ENCODE data around the gene P2RY6. TPM values are rescaled to one million over a fixed set of nuclear protein-coding genes. Genes with fewer than 3 reads are reported as not detected.

The P2RY6 gene
- total RNA-seq, 5 donors from 2014 or later (not counting 1 experiment from before 2014, with no cell fraction given): 1.4 TPM; not detected in 4

GRCh38 chr11:73308961-73309919, 37.1 kb downstream of the P2RY6 start:
- Mint-ChIP-seq H3K36me3 (no peaks in the 10 kb centered on the region), H3K4me1 (peaks cover 13 to 22% (median 14%) of the 10 kb centered on the region in 3 donors), H3K27ac (no peak overlapping the region), H3K9me3 (no peaks in the 10 kb centered on the region), H3K27me3 (peaks cover 19 to 20% of the 10 kb centered on the region in 2 donors), H3K4me3 (peak overlapping the region in 1 of 3 donors; percentile 31)
- peak overlapping the region in 1 of 2 donors; percentile 64 for H3K4me3 ChIP-seq (ENCODE audit: control insufficient read depth in 1 of 2, extremely low read depth in 1 of 2, low read length in 1 of 2)
- peak in 2 of 35 experiments; percentile 12 to 27 for DNase-seq
- WGBS (ENCODE audit: insufficient coverage): 16% methylated on average over 73 of the region's 78 CpGs
- no peaks in the 10 kb centered on the region for H3K9me3 ChIP-seq
- no peak overlapping the region for H3K27ac ChIP-seq (ENCODE audit: low read length)
- peaks cover 0 to 50% of the 10 kb centered on the region in 2 experiments for H3K27me3 ChIP-seq (replicated peaks in 1 of 2; ENCODE audit: control insufficient read depth in 2 of 2, extremely low read depth in 1 of 2, insufficient read depth in 2 of 2, low read length in 1 of 2)
- ChIA-PET CTCF (no interaction called here), POLR2A (interaction anchor here (0.6 kb wide), 2 partner anchors 42 to 702 kb away, joined by 3 to 5 read pairs; no protein-coding TSS in a partner anchor)
- H3K36me3 ChIP-seq (ENCODE audit: control insufficient read depth in 2 of 2, extremely low read depth in 1 of 2, insufficient read depth in 1 of 2, low read length in 1 of 2): no peaks in the 10 kb centered on the region
- H3K4me1 ChIP-seq (ENCODE audit: control insufficient read depth in 1 of 2, extremely low read depth in 1 of 2, insufficient read depth in 2 of 2, low read length in 2 of 2): peaks cover 5 to 33% of the 10 kb centered on the region in 2 experiments
- ATAC-seq (replicated peaks in 1 of 4): no peak

GRCh38 chr11:73310076-73310475, 37.9 kb downstream of the P2RY6 start:
- Histone ChIP-seq H3K9me3 (no peaks in the 10 kb centered on the region), H3K27me3 (replicated peaks in 1 of 2; ENCODE audit: control insufficient read depth in 2 of 2, extremely low read depth in 1 of 2, insufficient read depth in 2 of 2, low read length in 1 of 2) (peaks cover 0 to 48% of the 10 kb centered on the region in 2 experiments), H3K36me3 (ENCODE audit: control insufficient read depth in 2 of 2, extremely low read depth in 1 of 2, insufficient read depth in 1 of 2, low read length in 1 of 2) (no peaks in the 10 kb centered on the region), H3K4me1 (ENCODE audit: control insufficient read depth in 1 of 2, extremely low read depth in 1 of 2, insufficient read depth in 2 of 2, low read length in 2 of 2) (peaks cover 5 to 33% of the 10 kb centered on the region in 2 experiments), H3K27ac (ENCODE audit: low read length) (no peak overlapping the region), H3K4me3 (ENCODE audit: control insufficient read depth in 1 of 2, extremely low read depth in 1 of 2, low read length in 1 of 2) (no peak overlapping the region)
- POLR2A ChIA-PET: no interaction called here
- WGBS (ENCODE audit: insufficient coverage): 98% methylated on average over 15 of the region's 16 CpGs
- DNase-seq (no peak), ATAC-seq (replicated peaks in 1 of 4) (no peak)
- Mint-ChIP-seq H3K4me1 (peaks cover 13 to 24% (median 14%) of the 10 kb centered on the region in 3 donors), H3K4me3 (peak overlapping the region in 1 of 3 donors; percentile 31), H3K27me3 (peaks cover 12 to 16% of the 10 kb centered on the region in 2 donors), H3K9me3 (no peaks in the 10 kb centered on the region), H3K27ac (no peak overlapping the region), H3K36me3 (no peaks in the 10 kb centered on the region)
- CTCF ChIA-PET: interaction anchor here in 1 of 2 donors (0.6 kb wide), 1 partner anchor 1142 kb away, joined by 3 read pairs; no protein-coding TSS in a partner anchor

DNA sequence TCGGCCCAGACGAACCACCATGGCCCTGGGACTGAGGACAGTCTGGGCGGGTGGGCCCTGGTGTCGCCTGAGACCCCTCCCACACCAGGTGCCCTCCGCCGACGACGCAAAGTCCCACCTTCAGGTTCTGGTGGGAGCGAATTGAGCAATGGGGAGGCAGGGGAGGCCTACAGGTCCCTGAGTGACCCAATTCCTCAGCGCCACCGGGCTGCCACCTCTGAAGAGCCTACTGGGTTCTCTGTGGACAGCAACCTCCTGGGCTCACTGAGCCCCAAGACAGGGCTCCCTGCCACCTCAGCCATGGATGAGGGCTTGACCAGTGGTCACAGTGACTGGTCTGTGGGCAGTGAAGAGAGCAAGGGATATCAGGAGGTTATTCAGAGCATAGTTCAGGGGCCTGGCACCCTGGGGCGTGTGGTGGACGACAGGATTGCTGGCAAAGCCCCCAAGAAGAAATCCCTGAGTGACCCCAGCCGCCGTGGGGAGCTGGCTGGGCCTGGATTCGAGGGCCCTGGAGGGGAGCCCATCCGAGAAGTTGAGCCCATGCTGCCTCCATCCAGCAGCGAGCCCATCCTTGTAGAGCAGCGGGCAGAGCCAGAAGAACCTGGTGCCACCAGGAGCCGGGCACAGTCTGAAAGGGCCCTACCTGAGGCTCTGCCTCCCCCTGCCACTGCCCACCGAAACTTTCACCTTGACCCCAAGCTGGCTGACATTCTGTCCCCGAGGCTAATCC, 38.7 kb downstream of the P2RY6 start:
- H3K9me3 ChIP-seq: no peaks in the 10 kb centered on the region
- no peaks in the 10 kb centered on the region for H3K36me3 Mint-ChIP-seq
- no peak overlapping the region for H3K27ac ChIP-seq (ENCODE audit: low read length)
- H3K27me3 Mint-ChIP-seq: peaks cover 7 to 11% of the 10 kb centered on the region in 2 donors
- ATAC-seq (replicated peaks in 1 of 4) (no peak), DNase-seq (no peak)
- H3K36me3 ChIP-seq (ENCODE audit: control insufficient read depth in 2 of 2, extremely low read depth in 1 of 2, insufficient read depth in 1 of 2, low read length in 1 of 2): no peaks in the 10 kb centered on the region
- H3K4me3 ChIP-seq (ENCODE audit: control insufficient read depth in 1 of 2, extremely low read depth in 1 of 2, low read length in 1 of 2): no peak overlapping the region
- peaks cover 5 to 33% of the 10 kb centered on the region in 2 experiments for H3K4me1 ChIP-seq (ENCODE audit: control insufficient read depth in 1 of 2, extremely low read depth in 1 of 2, insufficient read depth in 2 of 2, low read length in 2 of 2)
- CTCF ChIA-PET: interaction anchor here in 1 of 2 donors (0.6 kb wide), 1 partner anchor 1143 kb away, joined by 3 read pairs; no protein-coding TSS in a partner anchor
- H3K4me3 Mint-ChIP-seq: no peak overlapping the region
- POLR2A ChIA-PET: no interaction called here
- no peaks in the 10 kb centered on the region for H3K9me3 Mint-ChIP-seq
- peaks cover 13 to 24% (median 14%) of the 10 kb centered on the region in 3 donors for H3K4me1 Mint-ChIP-seq
- 91% methylated on average over 17 of the region's 22 CpGs for WGBS (ENCODE audit: insufficient coverage)
- no peak overlapping the region for H3K27ac Mint-ChIP-seq
- peaks cover 0 to 44% of the 10 kb centered on the region in 2 experiments for H3K27me3 ChIP-seq (replicated peaks in 1 of 2; ENCODE audit: control insufficient read depth in 2 of 2, extremely low read depth in 1 of 2, insufficient read depth in 2 of 2, low read length in 1 of 2)

GRCh38 chr11:73311394-73311869, 39.3 kb downstream of the P2RY6 start:
- WGBS (ENCODE audit: insufficient coverage): 88% methylated on average over 18 of the region's 18 CpGs
- H3K4me3 Mint-ChIP-seq: no peak overlapping the region
- peaks cover 12 to 22% (median 12%) of the 10 kb centered on the region in 3 donors for H3K4me1 Mint-ChIP-seq
- ChIA-PET CTCF (no interaction called here), POLR2A (no interaction called here)
- no peak overlapping the region for H3K4me3 ChIP-seq (ENCODE audit: control insufficient read depth in 1 of 2, extremely low read depth in 1 of 2, low read length in 1 of 2)
- no peak overlapping the region for H3K27ac ChIP-seq (ENCODE audit: low read length)
- H3K27me3 Mint-ChIP-seq: peaks cover 9 to 10% of the 10 kb centered on the region in 2 donors
- no peaks in the 10 kb centered on the region for H3K9me3 Mint-ChIP-seq
- H3K27ac Mint-ChIP-seq: no peak overlapping the region
- ATAC-seq (replicated peaks in 1 of 4): no peak
- H3K4me1 ChIP-seq (ENCODE audit: control insufficient read depth in 1 of 2, extremely low read depth in 1 of 2, insufficient read depth in 2 of 2, low read length in 2 of 2): peaks cover 5 to 31% of the 10 kb centered on the region in 2 experiments
- H3K36me3 ChIP-seq (ENCODE audit: control insufficient read depth in 2 of 2, extremely low read depth in 1 of 2, insufficient read depth in 1 of 2, low read length in 1 of 2): no peaks in the 10 kb centered on the region
- no peaks in the 10 kb centered on the region for H3K36me3 Mint-ChIP-seq
- no peaks in the 10 kb centered on the region for H3K9me3 ChIP-seq
- peaks cover 0 to 38% of the 10 kb centered on the region in 2 experiments for H3K27me3 ChIP-seq (replicated peaks in 1 of 2; ENCODE audit: control insufficient read depth in 2 of 2, extremely low read depth in 1 of 2, insufficient read depth in 2 of 2, low read length in 1 of 2)
- DNase-seq: no peak

- Histone ChIP-seq H3K4me1 (ENCODE audit: control insufficient read depth in 1 of 2, extremely low read depth in 1 of 2, insufficient read depth in 2 of 2, low read length in 2 of 2) (peaks cover under 1 to 25% of the 10 kb centered on the region in 2 experiments), H3K36me3 (ENCODE audit: control insufficient read depth in 2 of 2, extremely low read depth in 1 of 2, insufficient read depth in 1 of 2, low read length in 1 of 2) (no peaks in the 10 kb centered on the region), H3K27ac (ENCODE audit: low read length) (no peak overlapping the region), H3K4me3 (ENCODE audit: control insufficient read depth in 1 of 2, extremely low read depth in 1 of 2, low read length in 1 of 2) (no peak overlapping the region), H3K9me3 (no peaks in the 10 kb centered on the region), H3K27me3 (replicated peaks in 1 of 2; ENCODE audit: control insufficient read depth in 2 of 2, extremely low read depth in 1 of 2, insufficient read depth in 2 of 2, low read length in 1 of 2) (peaks cover 0 to 32% of the 10 kb centered on the region in 2 experiments)
- Mint-ChIP-seq H3K4me1 (peaks cover 6 to 16% (median 7%) of the 10 kb centered on the region in 3 donors), H3K4me3 (no peak overlapping the region), H3K27me3 (peaks cover 3 to 8% of the 10 kb centered on the region in 2 donors), H3K27ac (no peak overlapping the region), H3K9me3 (no peaks in the 10 kb centered on the region), H3K36me3 (no peaks in the 10 kb centered on the region)
- POLR2A ChIA-PET: no interaction called here
- WGBS (ENCODE audit: insufficient coverage): 67% methylated on average over 2 of the region's 2 CpGs
- no peak for DNase-seq
- CTCF ChIA-PET: no interaction called here
- ATAC-seq (replicated peaks in 1 of 4): no peak
Measured at GRCh38 chr11:73312036-73312435, 39.9 kb downstream of the P2RY6 start.

GRCh38 chr11:73312851-73313327, 40.8 kb downstream of the P2RY6 start:
- ChIA-PET POLR2A (no interaction called here), CTCF (interaction anchor here in 1 of 2 donors (1.3 kb wide), 1 partner anchor 23 kb away, joined by 7 read pairs; no protein-coding TSS in a partner anchor)
- no peaks in the 10 kb centered on the region for H3K36me3 Mint-ChIP-seq
- no peaks in the 10 kb centered on the region for H3K9me3 Mint-ChIP-seq
- no peak overlapping the region for H3K27ac Mint-ChIP-seq
- no peak overlapping the region for H3K4me3 Mint-ChIP-seq
- ATAC-seq (replicated peaks in 1 of 4) (no peak), DNase-seq (no peak)
- H3K9me3 ChIP-seq: no peaks in the 10 kb centered on the region
- H3K4me1 ChIP-seq (ENCODE audit: control insufficient read depth in 1 of 2, extremely low read depth in 1 of 2, insufficient read depth in 2 of 2, low read length in 2 of 2): peaks cover 0 to 19% of the 10 kb centered on the region in 2 experiments
- WGBS (ENCODE audit: insufficient coverage): 94% methylated on average over 3 of the region's 6 CpGs
- no peak overlapping the region for H3K27ac ChIP-seq (ENCODE audit: low read length)
- H3K4me1 Mint-ChIP-seq: peaks cover 3 to 11% (median 3%) of the 10 kb centered on the region in 3 donors
- H3K4me3 ChIP-seq (ENCODE audit: control insufficient read depth in 1 of 2, extremely low read depth in 1 of 2, low read length in 1 of 2): no peak overlapping the region
- H3K27me3 Mint-ChIP-seq: peaks cover 0 to 4% of the 10 kb centered on the region in 2 donors
- no peaks in the 10 kb centered on the region for H3K36me3 ChIP-seq (ENCODE audit: control insufficient read depth in 2 of 2, extremely low read depth in 1 of 2, insufficient read depth in 1 of 2, low read length in 1 of 2)
- H3K27me3 ChIP-seq (replicated peaks in 1 of 2; ENCODE audit: control insufficient read depth in 2 of 2, extremely low read depth in 1 of 2, insufficient read depth in 2 of 2, low read length in 1 of 2): peaks cover 0 to 28% of the 10 kb centered on the region in 2 experiments

All from T-cell (primary cell).